Measurements from ENCODE around the gene IRF7.

IRF7 gene

DNA sequence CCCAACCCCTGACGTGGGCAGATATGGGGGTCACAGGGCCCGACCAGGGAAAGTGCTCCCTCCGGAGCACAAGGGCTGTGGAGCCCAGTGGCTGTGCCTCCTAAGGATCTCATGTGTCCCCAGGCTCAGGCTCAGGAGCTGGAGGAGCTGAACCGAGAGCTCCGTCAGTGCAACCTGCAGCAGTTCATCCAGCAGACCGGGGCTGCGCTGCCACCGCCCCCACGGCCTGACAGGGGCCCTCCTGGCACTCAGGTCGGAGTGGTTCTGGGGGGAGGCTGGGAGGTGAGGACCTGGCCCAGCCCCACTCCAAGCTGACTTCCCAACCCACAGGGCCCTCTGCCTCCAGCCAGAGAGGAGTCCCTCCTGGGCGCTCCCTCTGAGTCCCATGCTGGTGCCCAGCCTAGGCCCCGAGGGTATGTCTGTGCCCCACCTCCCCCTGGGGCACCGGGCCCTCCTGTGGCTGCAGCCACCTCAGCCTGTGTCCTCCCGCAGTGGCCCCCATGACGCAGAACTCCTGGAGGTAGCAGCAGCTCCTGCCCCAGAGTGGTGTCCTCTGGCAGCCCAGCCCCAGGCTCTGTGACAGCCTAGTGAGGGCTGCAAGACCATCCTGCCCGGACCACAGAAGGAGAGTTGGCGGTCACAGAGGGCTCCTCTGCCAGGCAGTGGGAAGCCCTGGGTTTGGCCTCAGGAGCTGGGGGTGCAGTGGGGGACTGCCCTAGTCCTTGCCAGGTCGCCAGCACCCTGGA, 52.5 kb downstream of the IRF7 start:
- Mint-ChIP-seq H3K9me3 (no peaks in the 10 kb centered on the region), H3K4me1 (ENCODE audit: low read depth) (peaks cover 11% of the 10 kb centered on the region), H3K36me3 (ENCODE audit: low read depth) (no peaks in the 10 kb centered on the region), H3K27ac (no peak overlapping the region), H3K4me3 (no peak overlapping the region), H3K27me3 (no peaks in the 10 kb centered on the region)
